Measurements from ENCODE around the gene ADCY2. TPM values are rescaled to one million over a fixed set of nuclear protein-coding genes. Genes with fewer than 3 reads are reported as not detected.

Gene ADCY2
- polyA plus RNA-seq, 3 donors: 4.4 to 5.8 (median 5.6) TPM

DNA sequence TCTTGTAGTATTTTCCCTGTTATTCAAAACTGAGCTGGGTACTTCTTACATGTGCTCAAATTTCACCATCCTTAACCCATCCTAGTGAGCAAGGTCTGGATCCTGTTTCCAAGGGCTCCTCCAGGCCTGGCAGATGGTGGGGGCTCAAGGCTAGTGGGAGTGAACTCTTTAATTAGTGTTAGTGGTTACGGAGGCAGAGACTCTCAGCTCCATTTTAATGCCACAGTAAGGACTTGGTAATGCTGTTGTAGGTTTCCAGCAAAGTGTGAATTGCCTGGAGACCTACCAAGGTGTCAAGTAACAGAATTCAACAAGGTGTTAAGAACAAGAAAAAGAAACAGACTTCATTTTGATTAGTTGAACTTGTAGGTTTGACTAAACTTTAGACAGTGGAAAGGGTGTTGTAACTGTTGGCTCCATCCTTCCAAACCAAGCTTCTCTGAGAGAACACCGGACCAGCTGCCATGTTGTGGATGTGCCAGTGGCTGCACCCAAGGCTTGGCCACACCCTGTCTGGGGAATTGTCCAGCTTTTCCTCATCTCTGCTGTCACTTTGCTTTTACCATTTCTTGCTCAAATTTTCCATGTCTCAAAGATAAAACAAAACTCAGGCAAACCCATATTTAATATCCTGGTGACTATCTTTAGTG lies 98.7 kb downstream of the ADCY2 start:
- DNase-seq (ENCODE audit: low read depth in 3 of 3, low spot score in 2 of 3): peak in 2 of 3 donors; percentile 13 to 20

DNA sequence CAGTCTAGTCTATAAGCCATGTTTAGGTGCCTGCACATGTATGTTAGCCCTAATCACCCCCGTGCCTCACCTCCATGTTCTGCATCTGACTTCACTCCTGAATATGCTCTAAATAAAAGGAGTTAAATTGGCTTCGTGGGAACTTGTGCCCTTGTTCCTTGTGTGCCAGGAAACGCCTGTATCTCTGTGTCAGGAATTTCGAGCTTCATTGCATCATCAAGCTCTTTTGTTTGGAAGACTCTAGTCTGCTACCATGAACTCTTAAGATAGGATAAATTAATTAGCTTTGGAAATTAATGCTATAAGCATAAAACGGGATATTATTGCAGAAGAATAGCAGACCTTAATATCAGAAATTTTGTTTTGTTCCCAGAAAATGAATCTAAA lies 99.2 kb downstream of the ADCY2 start:
- DNase-seq (ENCODE audit: low read depth in 3 of 3, low spot score in 2 of 3): no peak

- DNase-seq (ENCODE audit: low read depth in 3 of 3, low spot score in 2 of 3): no peak
Measured at GRCh38 chr5:7500256-7500655, 104.3 kb downstream of the ADCY2 start.

GRCh38 chr5:7501061-7501460 lies 105.1 kb downstream of the ADCY2 start:
- DNase-seq (ENCODE audit: low read depth in 3 of 3, low spot score in 2 of 3): no peak

GRCh38 chr5:7503564-7503963 lies 107.6 kb downstream of the ADCY2 start:
- no peak for DNase-seq (ENCODE audit: low read depth in 3 of 3, low spot score in 2 of 3)

DNA sequence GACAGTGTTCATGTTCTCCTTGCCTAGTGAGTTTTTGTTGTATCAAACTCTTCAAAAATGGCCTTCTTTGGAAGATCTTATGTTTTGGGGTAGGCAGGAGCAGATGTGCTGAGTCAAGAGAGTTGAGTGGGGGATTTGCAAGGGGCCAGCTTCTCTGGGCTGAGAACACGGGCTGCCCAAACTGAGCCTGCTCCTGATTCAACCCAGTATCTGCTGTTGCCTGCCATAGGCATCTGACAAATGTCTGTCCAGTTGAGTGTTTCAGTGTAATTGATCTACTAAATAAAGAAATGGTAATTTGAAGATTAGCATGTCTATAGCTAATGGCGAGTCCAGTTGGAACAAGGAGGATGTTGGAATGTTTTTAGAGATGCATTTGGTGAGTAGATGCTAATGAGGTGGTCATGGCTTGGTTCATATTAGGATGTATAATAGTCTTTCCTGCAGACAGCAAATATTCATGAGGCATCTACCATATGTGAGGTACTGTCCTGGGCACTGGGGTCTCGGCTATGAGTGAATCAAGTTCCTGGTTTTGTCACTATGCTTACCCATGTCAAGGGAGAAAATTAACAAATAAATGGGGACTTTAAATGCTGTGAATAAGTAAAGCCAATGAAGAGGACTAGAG lies 119.5 kb downstream of the ADCY2 start:
- DNase-seq (ENCODE audit: low read depth in 3 of 3, low spot score in 2 of 3): no peak

DNA sequence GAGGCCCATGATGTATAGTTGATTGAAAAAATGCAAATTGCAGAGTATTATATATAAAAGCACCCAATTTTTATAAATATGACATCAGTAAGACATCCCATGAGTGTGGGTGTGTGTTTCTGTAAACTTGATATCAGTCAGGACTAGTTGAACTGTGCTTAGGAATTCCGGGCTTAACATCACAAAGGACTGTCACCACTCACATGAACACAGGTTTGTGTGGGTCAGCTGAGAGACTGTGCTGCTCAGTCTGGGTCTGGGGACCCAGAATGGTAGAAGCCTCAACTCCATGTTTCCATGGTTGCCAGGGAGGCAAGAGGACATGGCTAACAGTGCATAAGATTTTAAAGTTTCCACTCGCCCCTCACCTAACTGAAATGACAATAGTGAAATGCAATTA lies 120.3 kb downstream of the ADCY2 start:
- DNase-seq (ENCODE audit: low read depth in 3 of 3, low spot score in 2 of 3): no peak

DNA sequence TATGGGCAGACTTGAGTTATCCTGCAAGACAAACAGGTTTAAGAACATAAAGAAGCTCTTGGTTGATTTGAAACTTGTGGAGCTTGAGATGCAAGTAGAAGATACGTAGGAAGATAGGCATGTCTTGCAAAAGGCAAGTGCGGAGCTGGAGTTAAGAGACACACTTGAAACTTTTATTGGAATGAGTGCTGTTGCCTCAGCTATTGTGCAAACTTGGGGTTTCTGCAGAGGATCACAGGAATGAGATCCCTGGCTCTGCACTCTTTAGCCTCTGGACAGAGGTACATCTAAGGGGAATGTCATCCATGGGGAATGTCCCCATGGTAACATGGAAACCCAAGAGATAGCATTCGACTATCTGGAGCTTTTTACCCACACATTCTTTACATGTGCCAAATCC lies 121.1 kb downstream of the ADCY2 start:
- no peak for DNase-seq (ENCODE audit: low read depth in 3 of 3, low spot score in 2 of 3)

- DNase-seq (ENCODE audit: low read depth in 3 of 3, low spot score in 2 of 3): no peak
Measured at GRCh38 chr5:7518947-7519560, 123.1 kb downstream of the ADCY2 start.

- DNase-seq (ENCODE audit: low read depth in 3 of 3, low spot score in 2 of 3): no peak
Measured at GRCh38 chr5:7519564-7519963, 123.6 kb downstream of the ADCY2 start.

- DNase-seq (ENCODE audit: low read depth in 3 of 3, low spot score in 2 of 3): no peak
Measured at GRCh38 chr5:7529880-7530279, 133.9 kb downstream of the ADCY2 start.

GRCh38 chr5:7533941-7534340 lies 138.0 kb downstream of the ADCY2 start:
- DNase-seq (ENCODE audit: low read depth in 3 of 3, low spot score in 2 of 3): no peak

DNA sequence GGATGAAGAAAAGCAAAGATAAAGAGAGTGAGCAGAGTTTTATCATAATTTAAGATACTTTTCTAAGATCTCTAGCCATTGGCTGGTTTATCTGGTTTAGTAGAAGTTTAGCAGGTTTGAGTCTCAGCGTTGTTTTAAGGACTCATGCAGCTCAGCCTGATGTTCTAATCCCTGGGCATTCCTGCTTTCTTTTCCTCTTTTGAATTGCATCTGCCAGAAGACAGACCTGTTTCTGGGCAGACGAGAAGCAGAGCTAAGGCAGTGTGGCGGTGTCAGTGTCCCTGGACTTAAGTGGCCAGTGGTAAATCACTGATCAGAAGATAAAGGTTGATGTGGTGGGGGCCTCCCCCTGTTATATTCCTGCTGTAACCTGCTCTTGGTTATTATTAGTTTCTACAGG lies 138.6 kb downstream of the ADCY2 start:
- DNase-seq (ENCODE audit: low read depth in 3 of 3, low spot score in 2 of 3): no peak

- no peak for DNase-seq (ENCODE audit: low read depth in 3 of 3, low spot score in 2 of 3)
Measured at GRCh38 chr5:7537573-7537972, 141.6 kb downstream of the ADCY2 start.

GRCh38 chr5:7539571-7539970 lies 143.6 kb downstream of the ADCY2 start:
- DNase-seq (ENCODE audit: low read depth in 3 of 3, low spot score in 2 of 3): no peak

- no peak for DNase-seq (ENCODE audit: low read depth in 3 of 3, low spot score in 2 of 3)
Measured at GRCh38 chr5:7540736-7541485, 145.0 kb downstream of the ADCY2 start.

- DNase-seq (ENCODE audit: low read depth in 3 of 3, low spot score in 2 of 3): no peak
Measured at GRCh38 chr5:7541898-7542297, 146.0 kb downstream of the ADCY2 start.

DNA sequence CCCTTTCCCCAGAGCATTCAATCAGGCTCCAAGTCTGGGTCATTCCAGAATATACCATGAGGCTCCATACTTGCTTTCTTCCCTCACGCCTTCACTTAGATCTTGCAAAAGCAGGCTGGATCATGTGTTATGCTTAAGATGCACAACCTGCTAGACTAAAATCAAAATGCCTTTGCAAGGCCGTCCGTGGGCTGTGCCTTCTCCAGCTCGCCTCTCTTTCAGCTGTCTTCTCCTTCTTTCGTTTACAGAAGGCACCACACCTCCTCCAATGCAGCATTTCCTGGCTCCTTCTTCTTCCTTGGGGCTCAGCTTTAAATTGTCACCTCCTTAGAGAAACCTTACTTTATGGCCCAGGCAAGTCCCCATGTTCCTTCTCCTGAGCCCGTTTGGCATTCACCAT lies 150.6 kb downstream of the ADCY2 start:
- DNase-seq (ENCODE audit: low read depth in 3 of 3, low spot score in 2 of 3): no peak

- no peak for DNase-seq (ENCODE audit: low read depth in 3 of 3, low spot score in 2 of 3)
Measured at GRCh38 chr5:7548596-7548995, 152.7 kb downstream of the ADCY2 start.

DNA sequence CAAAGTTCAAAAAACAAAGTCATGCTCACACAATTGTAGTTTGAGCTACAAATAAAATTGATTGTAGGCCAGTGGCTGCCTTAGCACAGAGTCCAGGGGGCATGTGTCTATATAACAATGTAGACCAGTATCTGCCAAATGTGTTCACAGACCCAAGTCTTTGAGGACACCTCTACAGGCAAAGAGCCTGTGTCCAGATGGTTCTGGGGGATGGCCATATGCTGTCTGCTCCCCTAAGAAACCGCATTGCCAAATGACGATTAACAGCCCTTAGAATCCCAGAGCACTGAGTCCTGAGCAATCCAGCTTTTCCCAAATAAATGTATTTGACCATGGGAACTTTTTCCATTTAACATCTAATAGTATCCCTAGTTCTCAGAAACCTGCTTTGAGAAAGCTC lies 169.6 kb downstream of the ADCY2 start:
- DNase-seq (ENCODE audit: low read depth in 3 of 3, low spot score in 2 of 3): no peak

DNA sequence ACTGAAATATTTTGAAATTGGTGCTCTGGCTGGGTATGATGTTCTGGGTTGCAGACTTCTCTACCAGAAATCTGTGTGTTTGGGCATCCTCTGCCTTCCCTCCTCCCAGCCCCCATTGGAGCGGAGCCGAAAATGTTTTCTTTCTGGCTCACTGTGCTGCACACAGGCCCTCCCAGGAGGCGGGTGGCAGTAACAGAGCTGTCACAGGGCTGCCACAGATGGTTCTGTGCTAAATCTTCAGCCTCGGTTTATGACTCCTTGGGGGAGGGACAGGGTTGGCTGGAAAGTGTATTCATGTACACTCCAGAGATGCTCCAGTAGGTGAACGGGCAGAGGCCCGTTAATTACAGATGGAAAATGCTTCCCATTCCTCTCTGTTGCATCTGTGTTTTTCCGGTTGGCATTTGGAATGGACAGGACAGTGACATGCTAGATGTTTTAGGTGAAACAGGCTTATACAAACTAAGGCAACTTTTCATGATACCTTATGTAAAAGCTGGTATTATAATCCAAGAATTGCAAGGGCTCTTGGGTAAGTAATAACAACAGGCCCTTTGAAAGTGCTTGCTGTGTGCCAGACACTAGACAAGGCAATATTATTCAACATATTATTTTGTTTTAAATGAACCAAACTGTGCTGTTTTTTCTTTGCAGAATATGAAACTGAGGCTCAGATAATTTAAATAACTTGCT lies 180.2 kb downstream of the ADCY2 start:
- DNase-seq (ENCODE audit: low read depth in 3 of 3, low spot score in 2 of 3): peak in 2 of 3 donors; percentile 15 to 41
